Osteocyte (in vitro differentiated cells): ENCODE data around the gene KCNT1. TPM values are rescaled to one million over a fixed set of nuclear protein-coding genes. Genes with fewer than 3 reads are reported as not detected.

Experiments used
- DNase-seq: peaks from one replicate; pipeline ENCODE4 v3.0.0; 2021; ENCODE audit warnings: mixed read lengths; ENCODE audit not compliant: unreplicated experiment; ENCODE audit errors: extremely low spot score
- H3K27ac Mint-ChIP-seq: one replicate; pipeline ENCODE4 v1.8.0; 2021; ENCODE audit warnings: mild to moderate bottlenecking, mixed read lengths; ENCODE audit not compliant: unreplicated experiment
- H3K27me3 Mint-ChIP-seq: one replicate; pipeline ENCODE4 v1.8.0; 2021; ENCODE audit warnings: mixed read lengths; ENCODE audit not compliant: unreplicated experiment
- H3K36me3 Mint-ChIP-seq: one replicate; pipeline ENCODE4 v1.8.0; 2021; ENCODE audit warnings: mixed read lengths; ENCODE audit not compliant: unreplicated experiment
- H3K4me1 Mint-ChIP-seq: one replicate; pipeline ENCODE4 v1.8.0; 2021; ENCODE audit warnings: mixed read lengths; ENCODE audit not compliant: unreplicated experiment
- H3K4me3 Mint-ChIP-seq: one replicate; pipeline ENCODE4 v1.8.0; 2021; ENCODE audit warnings: mild to moderate bottlenecking, moderate library complexity, mixed read lengths; ENCODE audit not compliant: unreplicated experiment
- H3K9me3 Mint-ChIP-seq: one replicate; pipeline ENCODE4 v1.8.0; 2021; ENCODE audit warnings: mixed read lengths; ENCODE audit not compliant: unreplicated experiment
- CTCF ChIP-seq: fragments of 200-600 bp; sonication (generic); IDR thresholded peaks from 2 replicates; pipeline ENCODE4 v1.5.0; 2021; ENCODE audit warnings: antibody characterized with exemption, mild to moderate bottlenecking, moderate library complexity
- total RNA-seq: library from RNA; stranded (reverse); gene quantifications from 2 replicates; pipeline ENCODE4 v1.2.1, GENCODE V29; 2021

The KCNT1 gene
- total RNA-seq, 1 donor from 2014 or later, result not detected

GRCh38 chr9:135736979-135737839, 35.2 kb downstream of the KCNT1 start:
- Mint-ChIP-seq H3K4me1 (no peaks in the 10 kb centered on the region), H3K36me3 (peaks cover 2% of the 10 kb centered on the region), H3K27ac (no peak overlapping the region), H3K9me3 (peaks cover 10% of the 10 kb centered on the region), H3K4me3 (no peak overlapping the region), H3K27me3 (no peaks in the 10 kb centered on the region)
- TF ChIP-seq CTCF, result no peak
- DNase-seq, result no peak

- no peak for TF ChIP-seq CTCF
- H3K36me3 Mint-ChIP-seq, result peaks cover 2% of the 10 kb centered on the region
- H3K4me3 Mint-ChIP-seq, result no peak overlapping the region
- no peaks in the 10 kb centered on the region for H3K27me3 Mint-ChIP-seq
- H3K27ac Mint-ChIP-seq, result no peak overlapping the region
- peaks cover 4% of the 10 kb centered on the region for H3K9me3 Mint-ChIP-seq
- DNase-seq, result no peak
- H3K4me1 Mint-ChIP-seq, result no peaks in the 10 kb centered on the region
Measured at GRCh38 chr9:135737840-135738521, 36.0 kb downstream of the KCNT1 start.

GRCh38 chr9:135739271-135740220, 37.6 kb downstream of the KCNT1 start:
- Mint-ChIP-seq H3K9me3 (no peaks in the 10 kb centered on the region), H3K4me1 (no peaks in the 10 kb centered on the region), H3K4me3 (no peak overlapping the region), H3K36me3 (no peaks in the 10 kb centered on the region), H3K27ac (no peak overlapping the region), H3K27me3 (no peaks in the 10 kb centered on the region)
- no peak for DNase-seq
- TF ChIP-seq CTCF, result no peak

- Mint-ChIP-seq H3K27ac (no peak overlapping the region), H3K4me3 (no peak overlapping the region), H3K27me3 (no peaks in the 10 kb centered on the region), H3K9me3 (no peaks in the 10 kb centered on the region), H3K36me3 (no peaks in the 10 kb centered on the region), H3K4me1 (no peaks in the 10 kb centered on the region)
- no peak for TF ChIP-seq CTCF
- DNase-seq, result no peak
Measured at GRCh38 chr9:135741276-135742219, 39.6 kb downstream of the KCNT1 start.
